Activated T-helper 1 cell treated with anti-CD3 and anti-CD28 coated beads, Interleukin-2, amount 50 U/mL, for 16 hours (primary cell): ENCODE results near the gene KRT23.

Experiments
- DNase-seq, 2 donors: peaks; one replicate each; pipeline ENCODE4 v3.0.0-alpha.2; 2020; ENCODE audit warnings: low read depth in 1 of 2, low spot score in 1 of 2

KRT23 gene

GRCh38 chr17:40873255-40873654 is 64.2 kb downstream of the KRT23 start:
- no peak for DNase-seq
